ENCODE data around the gene STAT3.
"Not testable (repeated sequence)": the region's sequence is repeated elsewhere in the genome, so short reads cannot be mapped to it uniquely, and the experiment has no call there.

The STAT3 gene

DNA sequence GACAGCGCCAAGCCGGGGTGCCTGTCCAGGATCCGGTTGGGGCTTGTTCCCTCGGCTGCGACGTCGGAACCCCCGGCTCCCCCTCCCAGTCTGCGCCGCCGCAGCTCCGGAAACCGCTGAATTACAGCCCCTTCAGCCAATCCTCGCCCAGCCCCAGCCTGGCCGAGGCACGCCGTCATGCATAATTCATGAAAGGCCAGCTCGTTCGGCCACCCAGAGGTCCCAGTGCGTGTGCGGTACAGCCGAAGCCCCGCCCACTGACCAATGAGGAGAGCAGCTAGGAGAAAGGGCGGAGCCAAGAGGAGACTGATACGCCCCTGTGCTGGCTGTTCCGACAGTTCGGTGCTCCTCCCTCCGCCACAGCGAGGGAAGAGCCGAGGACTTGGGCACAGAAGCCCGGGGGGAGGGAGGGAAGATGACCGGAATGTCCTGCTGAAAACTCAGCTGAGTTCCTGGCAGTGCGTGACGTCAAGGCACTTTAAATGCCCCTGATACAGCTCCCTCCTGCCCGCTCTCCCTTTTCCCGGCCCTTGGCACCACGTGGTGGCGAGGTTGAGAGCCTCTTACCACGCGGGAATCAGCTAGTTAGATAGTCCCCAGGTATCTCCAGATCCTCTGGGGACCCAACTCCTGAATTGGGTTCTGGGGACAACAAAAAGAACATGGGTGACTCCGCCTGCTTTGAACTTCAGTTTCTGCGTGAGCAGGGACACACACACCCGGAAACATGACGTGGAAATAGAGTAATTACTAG lies at the start of gene STAT3:
Gene STAT3 (minus strand): TSS at position 62 of the 754 bp plus-strand sequence. CDS start 39,926 bp downstream, outside the sequence.
- DNase-seq = peak; percentile 99

DNA sequence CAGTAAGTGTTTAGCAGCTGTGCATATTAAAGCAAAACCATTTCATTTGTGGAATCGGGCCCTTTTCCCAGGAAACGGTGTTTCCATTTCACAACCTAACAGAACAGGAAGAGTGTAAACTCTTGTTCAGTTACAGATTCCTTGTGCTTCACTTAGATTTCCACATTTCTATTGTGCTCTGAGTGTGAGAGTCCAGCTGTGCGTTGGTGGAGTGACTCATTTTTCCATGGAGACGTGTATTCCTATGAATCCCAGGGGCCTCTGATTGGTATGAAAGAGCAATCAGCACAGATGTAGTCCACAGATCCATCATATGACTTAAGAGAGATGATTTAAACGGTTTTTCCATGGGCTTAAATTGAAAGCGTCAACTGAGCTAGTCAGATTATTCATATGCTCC lies 48.1 kb upstream of the STAT3 start:
- DNase-seq = no peak

DNA sequence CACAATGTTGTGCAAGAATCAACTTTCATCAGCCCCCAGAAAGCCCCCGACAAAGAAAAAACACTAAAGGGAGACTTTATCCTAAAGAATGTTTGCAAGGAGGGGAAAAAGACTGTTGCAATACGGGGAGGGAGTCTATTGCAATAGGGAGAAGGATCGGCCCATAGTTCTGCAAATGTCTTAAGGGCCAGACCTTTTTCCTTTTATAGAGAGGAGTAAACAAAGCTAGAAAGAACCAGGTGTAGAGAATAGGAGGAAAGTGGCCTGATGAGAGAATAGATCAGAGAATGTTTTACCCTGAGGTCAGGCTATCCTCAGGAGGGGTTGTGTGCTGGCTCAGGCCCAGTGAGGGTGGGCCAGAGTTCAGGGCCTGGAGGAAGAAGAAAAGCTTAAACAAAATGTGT lies 43.5 kb upstream of the STAT3 start:
- DNase-seq = no peak

DNA sequence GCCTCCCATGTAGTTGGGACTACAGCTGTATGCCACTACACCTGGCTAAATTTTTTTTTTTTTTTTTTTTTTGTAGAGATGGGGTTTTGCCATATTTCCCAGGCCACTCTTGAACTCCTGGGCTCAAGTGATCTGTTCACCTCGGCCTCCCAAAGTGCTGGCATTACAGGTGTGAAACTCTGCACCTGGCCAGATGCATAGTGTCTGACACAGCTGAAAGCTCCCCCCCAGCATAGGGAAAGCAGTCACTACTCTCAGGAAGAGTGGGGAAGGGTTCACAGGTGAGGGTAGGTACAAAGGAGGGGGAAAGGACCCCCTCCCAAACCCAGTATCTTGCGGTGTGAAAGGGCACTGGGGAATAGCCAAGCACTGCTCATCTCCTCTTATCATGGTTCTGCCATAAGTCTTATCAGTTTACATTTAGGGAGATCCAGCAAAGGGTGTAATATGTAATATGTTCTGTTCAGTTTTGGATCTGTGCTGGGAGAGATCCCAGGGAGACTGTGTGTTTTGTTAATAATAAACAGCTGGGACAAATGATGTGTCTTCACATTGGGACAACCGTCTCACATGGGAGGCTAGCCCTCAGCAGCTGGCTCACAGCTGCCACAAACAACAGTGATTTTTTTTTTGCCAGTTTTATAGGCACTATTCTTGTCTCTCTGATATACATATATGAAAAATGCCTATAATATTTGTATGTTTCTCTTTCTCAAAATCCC lies 41.6 kb upstream of the STAT3 start:
- no peak for DNase-seq

DNA sequence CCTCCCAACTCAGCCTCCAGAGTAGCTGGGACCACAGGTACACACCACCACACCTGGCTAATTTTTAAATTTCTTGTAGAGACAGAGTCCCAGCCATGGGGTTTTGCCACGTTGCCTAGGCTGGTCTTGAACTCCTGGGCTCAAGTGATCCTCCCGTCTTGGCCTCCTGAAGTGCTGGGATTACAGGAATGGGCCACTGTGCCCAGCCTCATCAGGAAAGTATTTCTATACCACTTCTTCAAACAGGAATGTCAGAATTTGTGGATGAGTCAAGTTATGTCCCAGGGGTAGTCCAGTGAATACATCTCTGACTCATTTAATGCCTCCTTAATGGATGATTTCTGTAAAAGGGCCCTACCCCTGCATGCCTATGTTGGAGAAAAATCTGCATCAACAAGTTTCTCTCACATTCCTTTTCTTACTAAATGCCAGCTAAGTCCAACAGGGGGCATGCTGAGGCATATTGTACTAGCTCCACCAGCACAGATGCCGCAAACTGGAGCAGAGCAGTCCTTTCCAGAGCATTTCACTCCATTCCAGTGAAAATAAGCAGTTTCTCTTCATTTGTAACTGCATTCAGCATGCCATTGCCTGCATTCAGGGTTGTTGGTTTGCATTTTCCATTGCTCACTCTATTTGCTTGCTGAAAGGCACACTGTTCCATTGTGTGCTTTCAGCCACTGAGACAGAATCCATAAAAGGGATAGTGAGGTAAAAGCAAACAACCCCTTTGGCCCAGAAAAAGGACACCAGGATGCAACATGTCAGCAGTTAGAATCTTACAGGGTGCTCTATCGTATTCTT lies 40.1 kb upstream of the STAT3 start:
- DNase-seq = no peak

DNA sequence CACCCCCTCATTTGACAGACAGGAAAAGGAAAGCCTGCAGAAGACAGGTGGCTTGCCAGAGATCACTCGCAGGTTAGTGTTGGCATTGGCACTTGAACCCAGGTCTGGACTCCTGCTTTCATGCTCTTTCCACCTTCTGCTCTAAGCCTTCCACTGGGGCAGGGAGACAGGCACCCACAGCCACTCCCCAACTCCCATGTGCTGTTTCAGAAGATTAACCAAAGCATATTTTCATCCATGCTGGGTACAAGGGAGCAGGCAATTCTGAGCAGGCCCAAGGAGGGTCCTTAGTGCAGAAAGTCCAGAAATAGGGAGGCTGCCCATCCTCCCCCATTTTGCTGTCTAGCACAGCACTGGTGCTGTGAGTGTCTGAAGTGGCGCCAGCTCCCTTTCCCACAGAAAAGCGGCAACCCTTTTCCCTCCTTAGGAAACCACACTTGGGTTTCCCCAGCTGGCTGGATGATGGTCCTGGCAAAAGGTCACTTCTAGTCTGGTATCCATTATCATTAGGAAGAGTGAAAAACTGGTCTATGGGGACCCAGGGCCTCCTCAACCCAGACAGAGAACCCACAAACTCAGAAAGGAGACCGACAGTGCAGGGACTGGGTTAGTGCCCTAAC lies 36.9 kb upstream of the STAT3 start:
- no peak for DNase-seq

DNA sequence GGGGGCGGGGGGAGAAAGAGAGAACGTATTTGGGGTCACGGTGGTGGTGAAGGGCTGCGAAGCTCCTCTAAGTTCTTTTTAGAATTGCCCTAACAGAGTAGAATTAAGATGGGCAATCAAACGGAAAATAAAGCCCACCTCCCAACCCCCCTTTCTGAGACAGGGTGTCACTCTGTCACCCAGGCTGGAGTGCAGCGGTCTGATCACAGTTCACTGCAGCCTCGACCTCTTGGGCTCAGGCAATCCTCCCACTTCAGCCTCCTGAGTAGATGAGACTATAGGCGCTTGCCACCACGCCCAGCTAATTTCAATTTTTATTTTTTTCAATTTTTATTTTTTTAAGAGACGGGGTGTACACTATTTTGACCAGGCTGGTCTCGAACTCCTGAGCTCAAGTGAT lies 35.5 kb upstream of the STAT3 start:
- DNase-seq = no peak

DNA sequence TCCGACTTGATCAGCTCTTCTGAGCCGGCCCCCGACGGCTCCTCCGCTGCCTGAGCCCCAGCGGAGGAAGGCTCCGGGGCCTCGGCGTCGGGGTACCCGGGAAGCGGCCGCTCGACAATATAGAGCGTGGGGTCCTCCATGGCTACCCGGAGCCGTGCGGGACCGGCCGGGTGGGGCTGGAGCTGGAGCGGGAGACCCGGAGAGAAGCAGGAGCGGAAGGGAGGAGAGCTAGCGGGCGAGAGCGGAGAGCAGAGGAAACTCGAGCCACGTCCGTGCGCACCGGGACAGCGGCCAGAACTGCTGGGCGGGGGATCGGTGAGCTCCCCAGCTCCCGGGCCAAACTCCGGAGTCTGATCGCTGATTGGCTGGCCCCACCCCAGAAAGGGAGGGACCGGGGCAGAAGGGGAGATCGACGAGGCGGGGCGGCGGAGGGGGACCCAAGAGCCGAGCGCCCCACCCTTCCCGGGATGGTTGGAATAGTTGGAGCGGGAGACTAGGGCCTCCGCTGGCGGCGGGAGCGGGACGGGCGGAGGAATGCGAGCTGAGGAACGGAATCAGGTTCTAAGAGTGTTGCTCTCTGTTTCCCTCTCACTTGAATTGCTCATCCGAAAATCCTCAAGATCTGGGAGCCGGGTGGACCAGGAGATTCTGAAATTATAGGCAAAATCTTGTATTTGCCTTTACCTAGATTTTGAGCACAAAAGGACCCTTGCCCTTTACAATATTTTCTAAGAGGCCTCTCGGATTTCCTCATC lies 34.9 kb upstream of the STAT3 start, which contains the start of gene CAVIN1:
Gene CAVIN1 (minus strand): TSS at position 299 of the 755 bp plus-strand sequence. CDS start 159 bp downstream, at position 140.
- DNase-seq = peak; percentile 9

DNA sequence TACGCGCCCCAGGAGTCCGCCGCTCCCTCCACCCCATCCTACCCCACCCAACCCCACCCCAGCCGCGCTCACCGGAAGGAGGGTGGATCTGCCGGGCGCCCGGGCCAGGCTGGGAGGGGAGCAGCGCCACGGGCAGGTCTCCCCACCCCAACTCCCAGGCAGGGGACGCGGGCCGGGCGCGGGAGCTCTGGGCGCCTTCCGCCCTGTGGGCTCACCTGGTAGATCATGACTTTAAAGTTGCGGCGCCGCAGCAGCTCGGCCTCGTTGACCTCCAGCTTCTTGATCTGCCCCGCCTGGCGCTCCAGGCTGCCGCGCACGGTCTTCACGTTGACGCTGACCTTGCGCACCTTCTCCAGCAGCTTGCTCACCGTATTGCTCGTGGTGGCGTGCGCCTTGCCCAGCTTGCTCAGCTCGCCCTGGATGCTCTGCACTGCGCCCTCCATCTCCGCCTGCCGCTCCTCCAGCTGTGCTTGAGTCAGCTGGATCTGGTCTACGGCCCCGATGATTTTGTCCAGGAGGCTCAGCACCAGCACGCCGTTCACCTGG lies 34.2 kb upstream of the STAT3 start:
- DNase-seq = no peak

DNA sequence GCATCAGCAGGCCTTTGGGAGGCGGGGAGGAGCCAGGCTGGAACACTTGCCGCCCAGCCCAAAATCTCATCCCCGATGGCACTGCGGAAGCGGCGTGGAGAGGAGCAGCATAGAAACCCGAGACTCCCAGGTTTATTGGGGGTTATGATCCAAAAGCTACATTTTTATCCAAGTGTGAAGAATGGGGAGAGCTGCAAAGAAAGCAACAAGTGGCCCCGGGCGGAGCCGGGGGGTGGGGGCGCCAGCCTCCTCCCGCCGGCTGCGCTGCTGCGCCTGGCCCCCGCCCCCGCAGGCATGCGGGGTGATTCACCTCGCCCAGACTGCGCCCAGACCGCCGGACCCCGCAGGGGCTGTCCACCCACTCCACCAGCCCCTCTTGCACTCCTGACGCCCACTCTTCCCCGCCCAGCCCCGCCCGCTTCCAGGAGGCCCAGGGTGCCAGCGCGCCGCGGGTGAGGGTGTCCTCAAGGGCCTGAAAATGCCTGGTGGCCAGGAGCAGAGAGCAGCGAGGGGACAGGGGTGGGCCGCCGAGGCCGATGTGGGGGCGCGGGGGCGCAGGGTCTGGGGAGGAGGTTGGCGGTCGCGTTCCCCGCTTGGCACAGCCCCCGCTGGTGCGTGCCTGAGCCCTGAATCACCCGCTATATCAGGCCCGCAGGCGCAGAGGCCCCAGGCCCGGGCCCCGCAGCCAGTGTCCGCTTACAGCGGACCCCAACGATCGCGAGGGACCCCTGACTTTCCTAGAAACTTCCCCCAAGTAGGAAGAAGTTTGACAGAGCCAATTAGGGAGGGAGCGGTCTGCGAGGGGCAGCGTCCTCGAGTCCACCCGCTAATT lies 33.5 kb upstream of the STAT3 start:
- DNase-seq = no peak

DNA sequence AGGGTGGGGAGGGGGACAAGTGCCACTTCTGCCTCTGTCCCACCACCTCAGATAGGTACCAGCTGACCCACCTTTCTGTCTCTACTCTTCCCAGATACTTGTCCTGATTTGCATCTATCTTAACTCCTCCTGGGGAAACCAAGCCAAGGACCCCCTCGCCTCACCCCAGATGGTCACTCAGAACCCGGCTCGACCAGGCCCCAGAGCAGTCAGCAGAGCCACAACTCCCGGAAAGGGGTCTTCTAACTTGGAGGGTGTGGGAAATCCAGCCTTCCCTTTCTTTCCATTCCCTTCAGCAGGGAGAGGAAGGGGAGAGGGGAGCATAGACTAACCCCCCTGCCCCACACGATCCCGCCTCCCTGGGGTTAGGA lies 32.9 kb upstream of the STAT3 start:
- DNase-seq = no peak

DNA sequence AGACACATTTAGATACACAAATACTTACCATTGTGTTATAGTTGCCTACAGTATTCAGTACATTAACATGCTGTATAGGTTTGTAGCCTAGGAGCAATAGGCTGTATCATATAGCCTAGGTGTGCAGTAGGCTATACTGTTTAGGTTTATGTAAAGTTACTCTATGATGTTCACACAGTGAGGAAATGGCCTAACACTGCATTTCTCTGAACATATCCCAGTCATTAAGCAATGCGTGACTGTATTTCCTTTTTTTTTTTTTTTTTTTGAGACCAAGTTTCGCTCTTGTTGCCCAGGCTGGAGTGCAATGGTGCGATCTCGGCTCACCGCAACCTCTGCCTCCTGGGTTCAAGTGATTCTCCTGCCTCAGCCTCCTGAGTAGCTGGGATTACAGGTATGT lies 29.7 kb upstream of the STAT3 start:
- not testable (repeated sequence) for DNase-seq

DNA sequence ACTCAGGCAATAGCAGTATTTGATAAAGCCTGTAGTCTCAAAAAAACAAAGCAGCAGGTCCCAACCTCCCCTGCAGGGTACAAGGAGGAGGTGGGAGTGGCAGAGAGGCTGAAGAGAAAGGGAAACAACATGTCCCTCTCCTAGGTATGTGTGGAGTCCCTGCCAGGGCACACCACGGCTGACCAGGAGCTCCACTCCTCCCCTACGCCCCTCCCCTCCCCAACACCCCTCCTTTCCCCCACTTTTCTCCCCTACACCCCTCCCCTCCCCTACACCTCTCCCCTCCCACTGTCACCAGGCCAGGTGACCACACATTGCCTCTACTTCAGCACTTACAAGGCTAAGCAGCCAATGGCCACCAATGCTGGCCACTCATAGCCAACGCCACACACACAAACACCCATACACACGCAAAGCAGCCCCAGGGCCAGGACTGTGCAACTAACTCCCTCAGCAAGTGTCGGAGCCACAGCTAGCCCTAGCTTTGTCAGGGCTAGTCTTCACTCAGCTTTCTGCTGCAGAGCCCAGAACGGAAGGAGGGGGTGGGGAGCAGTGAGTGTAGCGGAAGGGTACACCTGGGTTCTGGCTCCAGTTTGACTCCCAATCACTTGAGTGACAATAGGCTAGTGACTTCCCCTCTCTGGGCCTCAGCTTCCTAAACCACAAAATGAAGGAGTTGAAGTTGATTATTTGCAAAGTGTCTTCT lies 26.6 kb upstream of the STAT3 start:
- no peak for DNase-seq

DNA sequence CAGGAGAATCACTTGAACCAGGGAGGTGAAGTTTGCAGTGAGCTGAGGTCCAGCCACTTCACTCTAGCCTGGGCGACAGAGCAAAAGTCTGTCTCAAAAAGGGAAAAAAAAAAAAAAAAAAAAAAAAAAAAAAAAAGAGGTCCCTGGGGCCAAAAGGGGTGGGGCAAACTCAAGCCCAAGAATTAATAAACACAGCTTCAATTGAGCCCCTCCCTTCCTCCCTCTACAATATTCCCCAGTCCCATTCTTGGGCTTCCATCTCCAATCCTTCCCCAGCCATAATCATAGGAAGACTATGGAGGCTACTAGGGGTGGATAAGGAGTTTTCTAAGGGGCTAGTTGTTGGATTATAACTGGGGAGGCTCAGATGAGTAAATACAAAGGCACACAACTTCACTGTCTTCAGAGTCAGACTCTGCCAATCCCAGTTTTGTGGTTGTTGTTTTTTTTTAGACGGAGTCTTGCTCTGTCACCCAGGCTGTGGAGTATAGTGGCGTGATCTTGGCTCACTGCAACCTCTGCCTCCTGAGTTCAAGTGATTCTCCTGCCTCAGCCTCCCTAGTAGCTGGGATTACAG lies 25.3 kb upstream of the STAT3 start:
- no peak for DNase-seq

DNA sequence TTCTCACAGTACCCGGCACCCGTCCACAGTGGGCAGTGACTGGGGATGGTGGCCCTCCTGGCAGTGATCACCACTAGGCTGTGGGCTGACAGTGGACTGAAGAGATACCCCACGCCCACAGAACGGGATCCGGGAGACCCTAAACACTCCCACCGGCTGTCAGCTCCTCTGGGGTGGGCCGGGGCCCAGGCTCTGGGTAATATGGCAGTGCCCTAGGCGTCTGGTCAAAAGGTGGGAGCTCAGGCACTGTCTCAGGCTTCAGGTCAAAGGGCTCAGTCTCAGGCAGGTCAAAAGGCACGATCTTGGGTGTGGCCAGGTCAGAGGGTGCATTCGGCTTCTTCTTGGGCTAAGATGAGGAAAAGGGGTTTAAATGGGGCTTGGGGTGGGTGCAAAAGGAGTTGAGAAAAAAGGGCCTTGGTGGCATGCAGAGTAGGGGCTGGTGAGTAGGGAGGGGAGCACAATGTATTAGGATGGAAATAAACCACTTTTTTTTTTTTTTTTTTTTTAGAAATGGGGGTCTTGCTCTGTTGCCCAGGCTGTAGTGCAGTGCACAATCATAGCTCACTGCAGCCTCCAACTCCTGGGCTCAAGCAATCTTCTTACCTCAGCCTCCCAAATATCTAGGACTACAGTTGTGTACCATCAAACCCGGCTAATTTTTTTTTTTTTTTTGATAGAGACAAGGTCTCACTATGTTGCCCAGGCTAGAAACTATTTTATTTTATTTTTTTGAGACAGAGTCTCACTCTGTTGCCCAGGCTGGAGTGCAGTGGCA lies 23.9 kb upstream of the STAT3 start:
- no peak for DNase-seq

DNA sequence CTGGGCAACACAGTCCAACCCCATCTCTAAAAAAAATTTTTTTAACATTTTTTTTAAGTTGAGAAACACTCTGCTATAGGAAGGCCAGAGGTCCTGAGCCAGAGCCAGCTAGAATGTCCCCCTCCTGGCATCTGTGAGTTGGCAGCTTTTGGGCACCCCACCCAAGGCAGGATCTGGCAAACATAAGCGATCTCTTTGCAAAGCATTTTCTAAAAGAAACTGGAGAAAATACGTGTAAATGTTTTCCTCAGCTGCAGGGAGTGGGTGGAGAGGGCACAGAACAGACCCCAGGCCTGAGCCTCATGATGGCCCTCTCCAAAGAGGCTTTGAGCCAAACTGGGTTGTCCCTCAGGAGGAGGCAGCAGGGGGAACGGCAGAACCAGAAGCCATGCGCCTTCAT lies 23.1 kb upstream of the STAT3 start:
- no peak for DNase-seq

DNA sequence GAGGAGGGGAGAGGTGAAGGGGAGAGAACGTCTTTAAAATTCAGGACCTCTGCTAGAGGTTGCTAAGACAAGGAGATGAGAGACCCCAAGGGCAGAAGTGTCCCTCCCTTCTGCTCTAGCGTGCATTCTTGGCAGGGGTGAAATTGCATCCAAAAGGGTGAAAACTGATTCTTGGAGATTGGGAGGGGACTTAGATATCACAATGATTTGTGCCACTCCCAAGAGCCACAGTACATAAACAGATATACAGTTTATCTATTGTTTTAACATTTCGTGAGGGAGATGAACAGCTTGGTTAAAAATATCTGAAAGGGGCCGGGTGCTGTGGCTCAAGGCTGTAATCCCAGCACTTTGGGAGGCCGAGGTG lies 22.1 kb upstream of the STAT3 start:
- DNase-seq = no peak

DNA sequence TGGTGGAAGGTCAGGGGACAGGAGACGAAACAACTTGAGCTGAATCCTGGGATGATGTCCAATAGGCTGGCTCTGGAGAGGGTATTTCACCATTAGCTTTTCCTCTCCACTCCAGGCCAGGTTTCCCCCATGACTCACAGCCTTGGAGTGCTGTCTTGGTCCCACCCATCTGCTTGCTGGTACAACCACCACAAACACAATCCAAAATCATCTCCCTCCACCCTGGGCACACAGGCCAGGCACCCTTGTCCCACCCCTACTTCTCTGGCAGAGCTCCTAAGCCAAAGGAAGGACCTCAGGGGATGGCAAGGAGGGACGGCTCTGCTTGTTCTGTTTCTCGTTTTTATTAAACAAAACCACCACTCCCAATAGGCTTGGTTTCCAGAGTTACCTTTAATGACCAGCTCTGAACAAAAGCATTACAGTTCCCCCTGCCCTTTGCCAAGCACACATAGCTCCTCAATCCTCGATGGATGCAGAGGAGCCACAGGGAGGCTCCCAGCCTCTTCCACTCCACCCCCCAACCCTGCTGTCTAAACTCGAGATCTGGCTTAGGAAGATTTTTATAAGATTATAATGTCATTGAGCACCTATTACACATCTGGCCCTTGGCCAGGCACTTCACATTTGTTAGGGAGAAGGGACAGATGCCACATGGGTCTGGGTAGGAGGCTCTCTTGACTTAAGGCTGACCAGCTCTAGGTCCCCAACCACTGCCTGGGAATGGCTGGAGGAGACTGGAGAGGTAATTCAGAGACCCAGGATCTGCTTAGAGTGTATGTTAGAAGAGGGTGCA lies 21.5 kb upstream of the STAT3 start:
- DNase-seq = no peak
